ENCODE measurements around the gene NVL.
A peak's percentile ranks its signal among the peaks of the same experiment; 100 is the strongest.
"Not testable (repeated sequence)": the region's sequence is repeated elsewhere in the genome, so short reads cannot be mapped to it uniquely, and the experiment has no call there.

The NVL gene

GRCh38 chr1:224333939-224334786 lies 4.2 kb upstream of the NVL start:
- peak; percentile 28 for DNase-seq

GRCh38 chr1:224333309-224333926 lies 3.4 kb upstream of the NVL start:
- DNase-seq = peak; percentile 59

GRCh38 chr1:224331824-224332223 lies 1.9 kb upstream of the NVL start:
- DNase-seq = no peak

GRCh38 chr1:224331326-224331725 lies 1.4 kb upstream of the NVL start:
- peak; percentile 12 for DNase-seq

GRCh38 chr1:224329484-224329841 lies 509 bp downstream of the NVL start:
- no peak for DNase-seq

- DNase-seq = no peak
Measured at GRCh38 chr1:224328644-224329043, 1.3 kb downstream of the NVL start.

- no peak for DNase-seq
Measured at GRCh38 chr1:224325959-224326358, 4.0 kb downstream of the NVL start.

GRCh38 chr1:224321706-224322105 lies 8.3 kb downstream of the NVL start:
- DNase-seq = no peak

- no peak for DNase-seq
Measured at GRCh38 chr1:224317383-224318045, 12.5 kb downstream of the NVL start.

- DNase-seq = no peak
Measured at GRCh38 chr1:224312025-224312424, 17.9 kb downstream of the NVL start.

- DNase-seq = not testable (repeated sequence)
Measured at GRCh38 chr1:224311503-224311902, 18.5 kb downstream of the NVL start.

- no peak for DNase-seq
Measured at GRCh38 chr1:224308064-224308463, 21.9 kb downstream of the NVL start.

- no peak for DNase-seq
Measured at GRCh38 chr1:224304767-224305166, 25.2 kb downstream of the NVL start.

GRCh38 chr1:224302947-224303346 lies 27.0 kb downstream of the NVL start:
- no peak for DNase-seq

GRCh38 chr1:224301391-224301790 lies 28.6 kb downstream of the NVL start:
- DNase-seq = no peak

- DNase-seq = no peak
Measured at GRCh38 chr1:224300346-224300745, 29.6 kb downstream of the NVL start.

GRCh38 chr1:224298346-224299330 lies 31.3 kb downstream of the NVL start:
- no peak for DNase-seq

- no peak for DNase-seq
Measured at GRCh38 chr1:224294775-224295174, 35.2 kb downstream of the NVL start.

GRCh38 chr1:224292419-224292818 lies 37.6 kb downstream of the NVL start:
- DNase-seq = no peak

- no peak for DNase-seq
Measured at GRCh38 chr1:224289396-224289795, 40.6 kb downstream of the NVL start.

GRCh38 chr1:224287714-224288113 lies 42.3 kb downstream of the NVL start:
- no peak for DNase-seq

GRCh38 chr1:224282140-224282539 lies 47.8 kb downstream of the NVL start:
- DNase-seq = no peak

Data from GF-D8 (cell line).